ENCODE measurements around the gene SMARCD2.

Gene SMARCD2

GRCh38 chr17:63848834-63849689 lies 6.6 kb upstream of the SMARCD2 start:
- peak; percentile 42 for DNase-seq

- DNase-seq = no peak
Observed at GRCh38 chr17:63847525-63848249, 5.2 kb upstream of the SMARCD2 start.

- no peak for DNase-seq
Observed at GRCh38 chr17:63845509-63845908, 3.0 kb upstream of the SMARCD2 start.

GRCh38 chr17:63843910-63844677 lies 1.6 kb upstream of the SMARCD2 start:
- no peak for DNase-seq

GRCh38 chr17:63843387-63843888 lies 953 bp upstream of the SMARCD2 start:
- DNase-seq = peak; percentile 35

- DNase-seq = no peak
Observed at GRCh38 chr17:63842173-63842539, 329 bp downstream of the SMARCD2 start.

GRCh38 chr17:63841350-63842172 lies 924 bp downstream of the SMARCD2 start:
- no peak for DNase-seq

GRCh38 chr17:63840591-63841349 lies 1.7 kb downstream of the SMARCD2 start:
- no peak for DNase-seq

- DNase-seq = no peak
Observed at GRCh38 chr17:63838631-63839171, 3.8 kb downstream of the SMARCD2 start.

- no peak for DNase-seq
Observed at GRCh38 chr17:63837962-63838600, 4.4 kb downstream of the SMARCD2 start.

GRCh38 chr17:63837480-63837879 lies 5.0 kb downstream of the SMARCD2 start:
- no peak for DNase-seq

GRCh38 chr17:63836811-63837210 lies 5.7 kb downstream of the SMARCD2 start:
- DNase-seq = no peak

GRCh38 chr17:63835167-63835720 lies 7.2 kb downstream of the SMARCD2 start:
- DNase-seq = no peak

GRCh38 chr17:63834431-63835166 lies 7.9 kb downstream of the SMARCD2 start:
- DNase-seq = peak; percentile 72

GRCh38 chr17:63833741-63834373 lies 8.6 kb downstream of the SMARCD2 start:
- DNase-seq = no peak

- no peak for DNase-seq
Observed at GRCh38 chr17:63833026-63833740, 9.3 kb downstream of the SMARCD2 start.

- DNase-seq = no peak
Observed at GRCh38 chr17:63832455-63832854, 10.0 kb downstream of the SMARCD2 start.

- no peak for DNase-seq
Observed at GRCh38 chr17:63832014-63832413, 10.5 kb downstream of the SMARCD2 start.
